ENCODE data around the gene TNS1. TPM values are rescaled to one million over a fixed set of nuclear protein-coding genes. Genes with fewer than 3 reads are reported as not detected.

Gene TNS1
- polyA plus RNA-seq, 3 donors, result 0.26 to 1.6 (median 1.5) TPM

GRCh38 chr2:217919204-217919603 is 83.6 kb downstream of the TNS1 start:
- no peak for TF ChIP-seq CTCF (IDR thresholded peaks at IDR 0.05)
- no peaks in the 10 kb centered on the region for H3K79me2 ChIP-seq (ENCODE audit: insufficient read depth, low read length)
- intact Hi-C loops (cut with micrococcal nuclease), result no loop called here
- H3K9me3 ChIP-seq (replicated peaks in 1 of 2; ENCODE audit: control insufficient read depth in 1 of 2, insufficient read depth in 1 of 2, low read length in 2 of 2), result no peaks in the 10 kb centered on the region
- no peak overlapping the region for H3K9ac ChIP-seq (ENCODE audit: insufficient read depth, low read length, poor library complexity, severe bottlenecking)
- Mint-ChIP-seq H3K27me3 (ENCODE audit: low read depth in 3 of 3) (peaks cover 0 to 3% (median 3%) of the 10 kb centered on the region in 3 donors), H3K36me3 (peaks cover 10 to 11% of the 10 kb centered on the region in 2 donors), H3K4me3 (no peak overlapping the region), H3K4me1 (no peaks in the 10 kb centered on the region), H3K9me3 (no peaks in the 10 kb centered on the region), H3K27ac (no peak overlapping the region)
- H3K27ac ChIP-seq (ENCODE audit: low read depth in 1 of 2, low read length in 2 of 2), result no peak overlapping the region
- H3K27me3 ChIP-seq (ENCODE audit: control insufficient read depth in 2 of 2, insufficient read depth in 2 of 2, low read length in 2 of 2), result no peaks in the 10 kb centered on the region
- no peak overlapping the region for H2AFZ ChIP-seq (ENCODE audit: insufficient read depth, low read depth, low read length, poor library complexity, severe bottlenecking)
- no peak for DNase-seq
- peaks cover 0 to 10% of the 10 kb centered on the region in 2 donors for H3K36me3 ChIP-seq (replicated peaks in 1 of 2; ENCODE audit: control insufficient read depth in 1 of 2, insufficient read depth in 2 of 2, low read length in 2 of 2)
- H3K4me3 ChIP-seq (replicated peaks in 1 of 3; ENCODE audit: low read depth in 2 of 3, low read length in 3 of 3), result no peak overlapping the region
- H3K4me2 ChIP-seq (replicated peaks; ENCODE audit: extremely low read depth, low read length, poor library complexity, severe bottlenecking), result no peak overlapping the region
- no peaks in the 10 kb centered on the region for H4K20me1 ChIP-seq (ENCODE audit: insufficient read depth, low read length)
- no peaks in the 10 kb centered on the region for H3K4me1 ChIP-seq (ENCODE audit: control insufficient read depth in 1 of 2, insufficient read depth in 2 of 2, low read length in 2 of 2)
- 100% methylated on average over 2 of the region's 8 CpGs for WGBS (ENCODE audit: insufficient coverage)

- Mint-ChIP-seq H3K27me3 (ENCODE audit: low read depth in 3 of 3) (peaks cover 0 to 3% (median 2%) of the 10 kb centered on the region in 3 donors), H3K27ac (no peak overlapping the region), H3K4me1 (peaks cover 7% of the 10 kb centered on the region), H3K4me3 (no peak overlapping the region), H3K36me3 (peaks cover 10 to 11% of the 10 kb centered on the region in 2 donors), H3K9me3 (no peaks in the 10 kb centered on the region)
- Histone ChIP-seq H3K4me2 (replicated peaks; ENCODE audit: extremely low read depth, low read length, poor library complexity, severe bottlenecking) (no peak overlapping the region), H3K9ac (ENCODE audit: insufficient read depth, low read length, poor library complexity, severe bottlenecking) (no peak overlapping the region), H4K20me1 (ENCODE audit: insufficient read depth, low read length) (no peaks in the 10 kb centered on the region), H3K27ac (ENCODE audit: low read depth in 1 of 2, low read length in 2 of 2) (no peak overlapping the region), H3K79me2 (ENCODE audit: insufficient read depth, low read length) (no peaks in the 10 kb centered on the region), H3K4me3 (replicated peaks in 1 of 3; ENCODE audit: low read depth in 2 of 3, low read length in 3 of 3) (no peak overlapping the region), H3K4me1 (ENCODE audit: control insufficient read depth in 1 of 2, insufficient read depth in 2 of 2, low read length in 2 of 2) (peaks cover 3 to 6% of the 10 kb centered on the region in 2 donors), H3K36me3 (replicated peaks in 1 of 2; ENCODE audit: control insufficient read depth in 1 of 2, insufficient read depth in 2 of 2, low read length in 2 of 2) (peaks cover 0 to 10% of the 10 kb centered on the region in 2 donors), H3K9me3 (replicated peaks in 1 of 2; ENCODE audit: control insufficient read depth in 1 of 2, insufficient read depth in 1 of 2, low read length in 2 of 2) (no peaks in the 10 kb centered on the region), H2AFZ (ENCODE audit: insufficient read depth, low read depth, low read length, poor library complexity, severe bottlenecking) (no peak overlapping the region), H3K27me3 (ENCODE audit: control insufficient read depth in 2 of 2, insufficient read depth in 2 of 2, low read length in 2 of 2) (no peaks in the 10 kb centered on the region)
- DNase-seq, result no peak
- intact Hi-C loops (cut with micrococcal nuclease), result no loop called here
- 84% methylated on average over 18 of the region's 20 CpGs for WGBS (ENCODE audit: insufficient coverage)
- no peak for TF ChIP-seq CTCF (IDR thresholded peaks at IDR 0.05)
These were observed 84.3 kb downstream of the TNS1 start for GRCh38 chr2:217918308-217919024.

Data from CD14-positive monocyte (primary cell).